HL-60 (cell line): ENCODE results near the gene DSCAML1.

ENCODE experiments used
- CTCF ChIP-seq: IDR thresholded peaks from one replicate; pipeline ENCODE4 v1.5.1; 2011; ENCODE audit warnings: low read length, control low read depth, inconsistent platforms; ENCODE audit not compliant: insufficient read depth
- GABPA ChIP-seq: IDR thresholded peaks from 2 replicates; pipeline ENCODE4 v1.6.1; 2012; ENCODE audit warnings: low read depth
- POLR2AphosphoS5 ChIP-seq: IDR thresholded peaks from 2 replicates; pipeline ENCODE4 v1.6.1; 2012; ENCODE audit warnings: low read depth
- REST ChIP-seq: IDR thresholded peaks from 2 replicates; pipeline ENCODE4 v1.6.1; 2012; ENCODE audit warnings: low read depth; ENCODE audit not compliant: insufficient replicate concordance
- SPI1 ChIP-seq: IDR thresholded peaks from 2 replicates; pipeline ENCODE4 v1.6.1; 2012; ENCODE audit warnings: low read depth, mild to moderate bottlenecking, borderline replicate concordance

GRCh38 chr11:117761993-117762392, 35.0 kb downstream of the DSCAML1 start:
- no peak for TF ChIP-seq CTCF
- no peak for TF ChIP-seq SPI1
- TF ChIP-seq REST, result no peak
- no peak for TF ChIP-seq POLR2AphosphoS5
- no peak for TF ChIP-seq GABPA
